Superior temporal gyrus (tissue), 1 donor: ENCODE measurements around the gene GBA3.

Experiments
- DNase-seq: peaks from one replicate; pipeline ENCODE4 v3.0.0-alpha.2; 2016; ENCODE audit errors: extremely low spot score

GBA3 gene

GRCh38 chr4:22780317-22780716 is 87.6 kb downstream of the GBA3 start:
- DNase-seq, result no peak

- DNase-seq, result no peak
Measured at GRCh38 chr4:22780797-22781196, 88.1 kb downstream of the GBA3 start.

GRCh38 chr4:22787753-22788375 is 95.1 kb downstream of the GBA3 start:
- no peak for DNase-seq

- DNase-seq, result no peak
Measured at GRCh38 chr4:22790631-22791030, 97.9 kb downstream of the GBA3 start.

- DNase-seq, result no peak
Measured at GRCh38 chr4:22794732-22795131, 102.0 kb downstream of the GBA3 start.

- DNase-seq, result no peak
Measured at GRCh38 chr4:22801391-22801790, 108.7 kb downstream of the GBA3 start.

GRCh38 chr4:22802876-22803275 is 110.1 kb downstream of the GBA3 start:
- no peak for DNase-seq

GRCh38 chr4:22803512-22803911 is 110.8 kb downstream of the GBA3 start:
- DNase-seq, result no peak

- DNase-seq, result no peak
Measured at GRCh38 chr4:22814906-22815305, 122.2 kb downstream of the GBA3 start.

- no peak for DNase-seq
Measured at GRCh38 chr4:22824091-22824490, 131.4 kb downstream of the GBA3 start.

- peak; percentile 53 for DNase-seq
Measured at GRCh38 chr4:22842360-22843018, 149.8 kb downstream of the GBA3 start.

- no peak for DNase-seq
Measured at GRCh38 chr4:22848332-22848731, 155.6 kb downstream of the GBA3 start.

- DNase-seq, result no peak
Measured at GRCh38 chr4:22850055-22850454, 157.3 kb downstream of the GBA3 start.

- DNase-seq, result no peak
Measured at GRCh38 chr4:22850630-22851029, 157.9 kb downstream of the GBA3 start.

GRCh38 chr4:22857411-22857810 is 164.7 kb downstream of the GBA3 start:
- no peak for DNase-seq

- DNase-seq, result no peak
Measured at GRCh38 chr4:22859318-22859717, 166.6 kb downstream of the GBA3 start.
